PC-9 (cell line): Measurements from ENCODE around the gene CFAP61. TPM values are rescaled to one million over a fixed set of nuclear protein-coding genes. Genes with fewer than 3 reads are reported as not detected.
A peak's percentile ranks its signal among the peaks of the same experiment; 100 is the strongest.

Experiments used
- BruUV-seq: library from RNA; stranded (reverse); fragments of 400-500 nt; replicated peaks from 2 replicates; lab custom pipeline; 2021; lab: Mats Ljungman, UMichigan
- CTCF ChIA-PET: fragments of 300-600 bp; sonication (Branson Sonifier 250); formaldehyde crosslinking; loops from one replicate; lab custom pipeline; 2022; ENCODE audit warnings: antibody characterized with exemption; lab: Charles Lee
- POLR2A ChIA-PET: fragments of 300-600 bp; sonication (Branson Sonifier 250); formaldehyde crosslinking; loops from one replicate; lab custom pipeline; 2022; ENCODE audit warnings: antibody characterized with exemption; ENCODE audit not compliant: unreplicated experiment; lab: Charles Lee
- DNase-seq, 2 experiments: peaks; one replicate each; pipeline versions ENCODE4 v3.0.0 to v3.0.0-alpha.2; 2015 to 2022; ENCODE audit warnings: mixed read lengths in 1 of 2
- H2AFZ ChIP-seq: fragments of 200-600 bp; sonication (generic); 2 replicates; pipeline ENCODE4 v1.8.1; 2017; ENCODE audit warnings: antibody characterized with exemption
- H3F3A ChIP-seq: fragments of 200-600 bp; sonication (generic); 2 replicates; pipeline ENCODE4 v1.8.1; 2017; ENCODE audit warnings: antibody characterized with exemption, mild to moderate bottlenecking, low read depth; ENCODE audit not compliant: insufficient read depth
- H3K27ac ChIP-seq: fragments of 200-600 bp; sonication (generic); 2 replicates; pipeline ENCODE4 v1.6.1; 2016; ENCODE audit warnings: mixed run types
- H3K27me3 ChIP-seq: fragments of 200-600 bp; sonication (generic); 2 replicates; pipeline ENCODE4 v1.6.1; 2016; ENCODE audit warnings: low read depth, mixed run types; ENCODE audit not compliant: insufficient read depth
- H3K36me3 ChIP-seq: fragments of 200-600 bp; sonication (generic); 2 replicates; pipeline ENCODE4 v1.6.1; 2016; ENCODE audit warnings: low read depth, mixed run types
- H3K4me1 ChIP-seq: fragments of 200-600 bp; sonication (generic); replicated peaks from 2 replicates; pipeline ENCODE4 v1.6.1; 2016; ENCODE audit warnings: mixed run types; ENCODE audit not compliant: insufficient read depth
- H3K4me2 ChIP-seq: fragments of 200-600 bp; sonication (generic); 2 replicates; pipeline ENCODE4 v1.6.1; 2017; ENCODE audit warnings: mixed run types
- H3K4me3 ChIP-seq: fragments of 200-600 bp; sonication (generic); 2 replicates; pipeline ENCODE4 v1.6.1; 2016; ENCODE audit warnings: mixed run types
- H3K79me2 ChIP-seq: fragments of 200-600 bp; sonication (generic); 2 replicates; pipeline ENCODE4 v1.6.1; 2017; ENCODE audit warnings: low read depth, mixed run types
- H3K9me2 ChIP-seq: fragments of 200-600 bp; sonication (generic); 2 replicates; pipeline ENCODE4 v1.8.1; 2017; ENCODE audit warnings: mild to moderate bottlenecking; ENCODE audit not compliant: insufficient read depth
- H3K9me3 ChIP-seq: fragments of 200-600 bp; sonication (generic); 2 replicates; pipeline ENCODE4 v1.8.1; 2016; ENCODE audit warnings: low read depth; ENCODE audit not compliant: insufficient read depth
- H4K20me1 ChIP-seq: fragments of 200-600 bp; sonication (generic); 2 replicates; pipeline ENCODE4 v1.8.1; 2017; ENCODE audit not compliant: insufficient read depth
- EZH2 ChIP-seq: fragments of 200-600 bp; sonication (generic); IDR thresholded peaks from 2 replicates; pipeline ENCODE4 v1.8.0; 2017; ENCODE audit warnings: antibody characterized with exemption, low read depth
- intact Hi-C: fragments of 100-400 bp; cut with micrococcal nuclease; formaldehyde crosslinking; loops from one replicate; pipeline ENCODE4 v1.10.0; 2022; ENCODE audit not compliant: unreplicated experiment
- total RNA-seq: library from RNA; stranded (reverse); gene quantifications from 2 replicates; pipeline ENCODE4 v1.2.3, GENCODE V29; 2021
- TF ChIP-seq, protein P1 (sequence below): fragments of 200-600 bp; sonication (generic); conservative IDR thresholded peaks from 2 replicates; pipeline ENCODE4 v1.6.1; 2017; ENCODE audit warnings: mixed run types, antibody characterized with exemption, mild to moderate bottlenecking, moderate library complexity

CFAP61 gene
- total RNA-seq, 1 experiment from 2014 or later = 2.6 TPM

DNA sequence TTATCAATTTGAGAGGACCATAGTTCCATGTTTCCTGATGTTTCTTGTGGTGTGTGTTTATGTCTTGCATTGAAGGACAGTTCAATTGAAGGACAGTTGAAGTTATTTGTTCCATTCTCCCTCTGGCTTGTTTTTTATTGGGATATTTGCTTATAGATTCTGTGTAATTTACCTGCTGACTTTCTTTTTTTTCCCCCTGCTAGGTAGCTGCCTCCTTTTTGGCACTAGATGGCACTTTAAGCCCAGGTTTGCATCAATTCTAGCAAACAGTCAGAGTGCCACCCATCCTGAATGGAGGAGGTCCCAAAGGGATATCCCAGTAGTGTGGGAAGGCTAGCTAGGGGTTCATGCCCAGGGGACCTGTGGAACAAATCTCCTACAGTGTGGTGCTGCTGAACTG, 78.1 kb downstream of the CFAP61 start:
- Histone ChIP-seq H3K4me1 (no peaks in the 10 kb centered on the region), H3K27ac (no peak overlapping the region), H3K4me3 (no peak overlapping the region), H3K4me2 (no peak overlapping the region), H3F3A (no peaks in the 10 kb centered on the region), H3K36me3 (no peaks in the 10 kb centered on the region), H3K9me2 (no peaks in the 10 kb centered on the region), H4K20me1 (no peaks in the 10 kb centered on the region), H3K27me3 (no peaks in the 10 kb centered on the region), H3K79me2 (no peaks in the 10 kb centered on the region), H2AFZ (no peak overlapping the region), H3K9me3 (peaks cover 10% of the 10 kb centered on the region; the same call in 1 of the 2 replicates)
- no TSS peak for BruUV-seq
- no peak for DNase-seq
- intact Hi-C loops = no loop called here
- no peak for TF ChIP-seq EZH2
- TF ChIP-seq, protein P1, sequence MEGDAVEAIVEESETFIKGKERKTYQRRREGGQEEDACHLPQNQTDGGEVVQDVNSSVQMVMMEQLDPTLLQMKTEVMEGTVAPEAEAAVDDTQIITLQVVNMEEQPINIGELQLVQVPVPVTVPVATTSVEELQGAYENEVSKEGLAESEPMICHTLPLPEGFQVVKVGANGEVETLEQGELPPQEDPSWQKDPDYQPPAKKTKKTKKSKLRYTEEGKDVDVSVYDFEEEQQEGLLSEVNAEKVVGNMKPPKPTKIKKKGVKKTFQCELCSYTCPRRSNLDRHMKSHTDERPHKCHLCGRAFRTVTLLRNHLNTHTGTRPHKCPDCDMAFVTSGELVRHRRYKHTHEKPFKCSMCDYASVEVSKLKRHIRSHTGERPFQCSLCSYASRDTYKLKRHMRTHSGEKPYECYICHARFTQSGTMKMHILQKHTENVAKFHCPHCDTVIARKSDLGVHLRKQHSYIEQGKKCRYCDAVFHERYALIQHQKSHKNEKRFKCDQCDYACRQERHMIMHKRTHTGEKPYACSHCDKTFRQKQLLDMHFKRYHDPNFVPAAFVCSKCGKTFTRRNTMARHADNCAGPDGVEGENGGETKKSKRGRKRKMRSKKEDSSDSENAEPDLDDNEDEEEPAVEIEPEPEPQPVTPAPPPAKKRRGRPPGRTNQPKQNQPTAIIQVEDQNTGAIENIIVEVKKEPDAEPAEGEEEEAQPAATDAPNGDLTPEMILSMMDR = peak; percentile 59
- POLR2A ChIA-PET = no interaction called here
- CTCF ChIA-PET = no interaction called here

DNA sequence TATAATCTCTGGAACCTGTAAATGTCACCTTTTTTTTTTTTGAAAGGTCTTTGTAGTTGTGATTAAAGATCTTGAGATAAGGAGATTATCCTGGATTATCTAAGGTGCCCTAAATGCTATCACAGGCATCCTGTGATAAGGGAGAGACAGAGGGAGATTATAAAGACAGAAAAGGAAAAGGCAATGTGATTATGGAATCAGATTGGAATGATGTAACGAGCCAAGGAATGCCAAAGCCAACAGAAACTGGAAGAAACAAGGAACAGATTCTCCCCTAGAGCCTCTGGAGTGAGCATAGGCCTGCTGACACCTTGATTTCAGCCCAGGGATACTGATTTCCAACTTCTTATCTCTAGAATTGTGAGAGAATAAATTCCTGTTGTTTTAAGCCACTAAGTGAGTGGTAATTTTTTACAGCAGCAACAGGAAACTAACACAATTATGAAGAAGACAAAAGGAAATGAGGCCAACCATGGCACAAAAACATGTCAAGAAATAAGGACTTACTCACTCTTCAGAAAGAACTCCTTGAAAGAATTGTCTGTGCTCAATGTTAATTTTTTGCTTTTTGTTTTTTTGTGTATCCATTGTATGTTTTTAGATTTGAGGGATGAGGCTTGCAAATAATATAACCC, 82.7 kb downstream of the CFAP61 start:
- no peaks in the 10 kb centered on the region for H3K27me3 ChIP-seq
- no peaks in the 10 kb centered on the region for H4K20me1 ChIP-seq
- no peak overlapping the region for H3K4me2 ChIP-seq
- intact Hi-C loops = no loop called here
- ChIA-PET CTCF (no interaction called here), POLR2A (no interaction called here)
- DNase-seq = no peak
- no peaks in the 10 kb centered on the region for H3K9me2 ChIP-seq
- no peak overlapping the region for H2AFZ ChIP-seq
- BruUV-seq = no TSS peak
- H3K4me3 ChIP-seq = no peak overlapping the region
- H3K9me3 ChIP-seq = peaks cover 8% of the 10 kb centered on the region; the same call in 1 of the 2 replicates
- H3K4me1 ChIP-seq = no peaks in the 10 kb centered on the region
- TF ChIP-seq, protein P1 = no peak
- no peak for TF ChIP-seq EZH2
- H3K36me3 ChIP-seq = no peaks in the 10 kb centered on the region
- H3K79me2 ChIP-seq = no peaks in the 10 kb centered on the region
- no peaks in the 10 kb centered on the region for H3F3A ChIP-seq
- no peak overlapping the region for H3K27ac ChIP-seq

DNA sequence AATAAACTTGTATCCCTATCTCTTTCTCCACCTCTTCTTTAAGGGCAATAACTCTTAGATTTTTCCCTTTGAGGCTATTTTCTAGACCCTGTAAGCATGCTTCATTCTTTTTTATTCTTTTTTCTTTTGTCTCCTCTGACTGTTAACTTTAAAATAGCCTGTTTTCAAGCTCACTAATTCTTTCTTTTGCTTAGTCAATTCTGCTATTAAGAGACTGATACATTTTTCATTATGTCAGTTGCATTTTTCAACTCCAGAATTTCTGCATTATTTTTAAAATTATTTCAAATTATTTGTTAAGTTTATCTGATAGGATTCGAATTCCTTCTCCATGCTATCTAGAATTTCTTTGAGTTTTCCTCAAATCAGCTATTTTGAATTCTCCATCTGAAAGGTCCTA, 84.0 kb downstream of the CFAP61 start:
- Histone ChIP-seq H2AFZ (no peak overlapping the region), H3K4me2 (no peak overlapping the region), H3K4me1 (no peaks in the 10 kb centered on the region), H3K9me2 (no peaks in the 10 kb centered on the region), H3F3A (no peaks in the 10 kb centered on the region), H3K9me3 (0 out of 2 replicates have a peak, but pooled peaks cover 5% of the 10 kb centered on the region), H3K4me3 (no peak overlapping the region), H4K20me1 (no peaks in the 10 kb centered on the region), H3K27me3 (no peaks in the 10 kb centered on the region), H3K27ac (no peak overlapping the region), H3K79me2 (no peaks in the 10 kb centered on the region), H3K36me3 (no peaks in the 10 kb centered on the region)
- ChIA-PET CTCF (no interaction called here), POLR2A (no interaction called here)
- intact Hi-C loops = no loop called here
- no peak for TF ChIP-seq EZH2
- TF ChIP-seq, protein P1 = no peak
- no TSS peak for BruUV-seq
- no peak for DNase-seq
